Right lobe of liver (tissue), 4 donors: Measurements from ENCODE around the gene PCDHB5.
A peak's percentile ranks its signal among the peaks of the same experiment; 100 is the strongest.

Experiments used
- POLR2A ChIP-seq: fragments of 450-650 bp; IDR thresholded peaks from one replicate; pipeline ENCODE4 v1.6.1; 2017; ENCODE audit warnings: antibody characterized with exemption, mild to moderate bottlenecking
- TF ChIP-seq, protein P1 (sequence below), 4 donors: fragments of 200-600 bp in 3 of 4; fragments of 450-650 bp in 1 of 4; IDR thresholded peaks; one replicate each; pipeline versions ENCODE4 v1.5.1 to v1.8.0; 2016 to 2022; ENCODE audit warnings: antibody characterized with exemption in 4 of 4, mild to moderate bottlenecking in 2 of 4
- donor health status: DM: no; HTN: no; CAD: no.
- donor health status: DM: no; HTN: no; CAD: no.
- donor health status: DM: no; HTN: yes; CAD: no.

DNA sequence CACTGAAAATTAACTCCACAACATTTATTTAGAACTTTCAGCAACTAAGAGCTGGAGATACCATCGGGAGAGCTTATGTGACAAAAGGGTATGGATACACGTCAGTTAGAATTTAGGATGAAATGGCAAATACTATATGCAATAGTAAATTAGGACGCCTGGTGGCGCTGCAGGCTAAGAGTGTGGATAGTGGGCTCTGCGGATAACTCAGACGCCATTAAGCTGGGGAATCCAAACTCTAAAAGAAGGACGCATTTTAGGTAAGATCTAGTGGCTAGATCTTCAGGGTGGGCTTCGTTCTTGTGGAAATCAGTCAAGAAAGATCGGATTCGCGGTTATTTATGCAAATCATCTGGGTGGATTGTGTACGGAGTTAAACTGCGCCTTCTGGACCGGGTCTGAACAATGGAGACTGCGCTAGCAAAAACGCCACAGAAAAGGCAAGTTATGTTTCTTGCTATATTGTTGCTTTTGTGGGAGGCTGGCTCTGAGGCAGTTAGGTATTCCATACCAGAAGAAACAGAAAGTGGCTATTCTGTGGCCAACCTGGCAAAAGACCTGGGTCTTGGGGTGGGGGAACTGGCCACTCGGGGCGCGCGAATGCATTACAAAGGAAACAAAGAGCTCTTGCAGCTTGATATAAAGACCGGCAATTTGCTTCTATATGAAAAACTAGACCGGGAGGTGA lies at the start of gene PCDHB5:
- TF ChIP-seq, protein P1, sequence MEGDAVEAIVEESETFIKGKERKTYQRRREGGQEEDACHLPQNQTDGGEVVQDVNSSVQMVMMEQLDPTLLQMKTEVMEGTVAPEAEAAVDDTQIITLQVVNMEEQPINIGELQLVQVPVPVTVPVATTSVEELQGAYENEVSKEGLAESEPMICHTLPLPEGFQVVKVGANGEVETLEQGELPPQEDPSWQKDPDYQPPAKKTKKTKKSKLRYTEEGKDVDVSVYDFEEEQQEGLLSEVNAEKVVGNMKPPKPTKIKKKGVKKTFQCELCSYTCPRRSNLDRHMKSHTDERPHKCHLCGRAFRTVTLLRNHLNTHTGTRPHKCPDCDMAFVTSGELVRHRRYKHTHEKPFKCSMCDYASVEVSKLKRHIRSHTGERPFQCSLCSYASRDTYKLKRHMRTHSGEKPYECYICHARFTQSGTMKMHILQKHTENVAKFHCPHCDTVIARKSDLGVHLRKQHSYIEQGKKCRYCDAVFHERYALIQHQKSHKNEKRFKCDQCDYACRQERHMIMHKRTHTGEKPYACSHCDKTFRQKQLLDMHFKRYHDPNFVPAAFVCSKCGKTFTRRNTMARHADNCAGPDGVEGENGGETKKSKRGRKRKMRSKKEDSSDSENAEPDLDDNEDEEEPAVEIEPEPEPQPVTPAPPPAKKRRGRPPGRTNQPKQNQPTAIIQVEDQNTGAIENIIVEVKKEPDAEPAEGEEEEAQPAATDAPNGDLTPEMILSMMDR (IDR thresholded peaks at IDR 0.05) = peak; percentile 13 to 43 (median 32)
- no peak for TF ChIP-seq POLR2A
